IMR-90 (cell line): ENCODE results near the gene MAGI1. TPM values are rescaled to one million over a fixed set of nuclear protein-coding genes. Genes with fewer than 3 reads are reported as not detected.
A peak's percentile ranks its signal among the peaks of the same experiment; 100 is the strongest.

Source experiments
- ATAC-seq: fragments of 200-7000 bp; cut with Tn5 transposase; 2 replicates; pipeline ENCODE4 v1.9.1; 2020; ENCODE audit warnings: low read depth, mild to moderate bottlenecking, moderate library complexity
- BruUV-seq: library from RNA; stranded (reverse); fragments of 400-500 nt; replicated peaks from 2 replicates; lab custom pipeline; 2021; lab: Mats Ljungman, UMichigan
- CTCF ChIA-PET: fragments of 300-600 bp; formaldehyde crosslinking; extraction: SDS; loops from one replicate; lab custom pipeline; 2021; ENCODE audit warnings: antibody characterized with exemption; lab: Yijun Ruan, JAX
- POLR2A ChIA-PET: fragments of 300-600 bp; sonication (Branson Sonifier 250); formaldehyde crosslinking; loops from one replicate; lab custom pipeline; 2022; ENCODE audit warnings: antibody characterized with exemption; ENCODE audit not compliant: unreplicated experiment; lab: Charles Lee
- DNase-seq: peaks from one replicate; pipeline ENCODE4 v3.0.0; 2013
- H2AFZ ChIP-seq: replicated peaks from 2 replicates; pipeline ENCODE3; 2013; ENCODE audit warnings: low read length, mild to moderate bottlenecking; ENCODE audit not compliant: poor library complexity
- H2AK5ac ChIP-seq: 2 replicates; pipeline ENCODE4 v1.6.1; 2013; ENCODE audit warnings: low read depth, low read length, inconsistent platforms
- H2AK9ac ChIP-seq: replicated peaks from 2 replicates; pipeline ENCODE3; 2013; ENCODE audit warnings: mild to moderate bottlenecking, low read depth, low read length, moderate library complexity; ENCODE audit not compliant: poor library complexity
- H2BK120ac ChIP-seq: 2 replicates; pipeline ENCODE4 v1.6.1; 2013; ENCODE audit warnings: low read depth, low read length, inconsistent platforms
- H2BK15ac ChIP-seq: 3 replicates; pipeline ENCODE4 v1.6.1; 2013; ENCODE audit warnings: low read depth, low read length, inconsistent platforms
- H2BK20ac ChIP-seq: 2 replicates; pipeline ENCODE4 v1.6.1; 2013; ENCODE audit warnings: low read depth, mild to moderate bottlenecking, inconsistent platforms, low read length, moderate library complexity
- H2BK5ac ChIP-seq: 2 replicates; pipeline ENCODE4 v1.6.1; 2013; ENCODE audit warnings: mild to moderate bottlenecking, low read depth, low read length, inconsistent platforms; ENCODE audit not compliant: poor library complexity, severe bottlenecking
- H3K14ac ChIP-seq: replicated peaks from 2 replicates; pipeline ENCODE4 v1.6.1; 2013; ENCODE audit warnings: low read depth, low read length, inconsistent platforms
- H3K18ac ChIP-seq: 2 replicates; pipeline ENCODE4 v1.6.1; 2013; ENCODE audit warnings: low read depth, low read length, control low read depth
- H3K23ac ChIP-seq: 2 replicates; pipeline ENCODE4 v1.6.1; 2013; ENCODE audit warnings: low read depth, low read length, inconsistent platforms
- H3K27ac ChIP-seq: 2 replicates; pipeline ENCODE4 v1.5.1; 2013; ENCODE audit warnings: mild to moderate bottlenecking, control low read depth, low read length; ENCODE audit not compliant: insufficient read depth
- H3K27me3 ChIP-seq: 2 replicates; pipeline ENCODE4 v1.6.1; 2013; ENCODE audit warnings: low read length; ENCODE audit not compliant: control insufficient read depth, insufficient read depth
- H3K36me3 ChIP-seq: 2 replicates; pipeline ENCODE4 v1.6.1; 2013; ENCODE audit warnings: low read length, mixed read lengths; ENCODE audit not compliant: control insufficient read depth, insufficient read depth
- H3K4ac ChIP-seq: 2 replicates; pipeline ENCODE4 v1.6.1; 2013; ENCODE audit warnings: low read depth, low read length, inconsistent platforms
- H3K4me1 ChIP-seq: 2 replicates; pipeline ENCODE4 v1.6.1; 2013; ENCODE audit warnings: low read length, mixed read lengths; ENCODE audit not compliant: control insufficient read depth, insufficient read depth
- H3K4me2 ChIP-seq: 2 replicates; pipeline ENCODE4 v1.6.1; 2013; ENCODE audit warnings: low read depth, mild to moderate bottlenecking, control low read depth, low read length, moderate library complexity
- H3K4me3 ChIP-seq: 2 replicates; pipeline ENCODE4 v1.5.1; 2013; ENCODE audit warnings: low read depth, mild to moderate bottlenecking, control low read depth, low read length, moderate library complexity; ENCODE audit not compliant: insufficient read depth
- H3K56ac ChIP-seq: 2 replicates; pipeline ENCODE4 v1.6.1; 2013; ENCODE audit warnings: low read length, inconsistent platforms; ENCODE audit not compliant: insufficient read depth; ENCODE audit errors: extremely low read depth
- H3K79me1 ChIP-seq, 2 experiments: 2 replicates each; pipeline ENCODE4 v1.6.1; 2013; ENCODE audit warnings: low read length in 2 of 2, inconsistent platforms in 1 of 2, low read depth in 1 of 2
- H3K9ac ChIP-seq: 2 replicates; pipeline ENCODE4 v1.6.1; 2013; ENCODE audit warnings: low read depth, low read length, control low read depth
- H3K9me1 ChIP-seq: 2 replicates; pipeline ENCODE4 v1.6.1; 2013; ENCODE audit warnings: low read length, inconsistent platforms; ENCODE audit not compliant: insufficient read depth
- H3K9me3 ChIP-seq: 2 replicates; pipeline ENCODE4 v1.6.1; 2013; ENCODE audit warnings: low read length; ENCODE audit not compliant: control insufficient read depth, insufficient read depth
- H4K20me1 ChIP-seq: 2 replicates; pipeline ENCODE4 v1.6.1; 2013; ENCODE audit warnings: low read length, inconsistent platforms; ENCODE audit not compliant: insufficient read depth
- H4K5ac ChIP-seq: 2 replicates; pipeline ENCODE4 v1.6.1; 2013; ENCODE audit warnings: mild to moderate bottlenecking, low read depth, low read length, control low read depth
- H4K8ac ChIP-seq, 2 experiments: 2 replicates each; pipeline ENCODE4 v1.6.1; 2013; ENCODE audit warnings: low read depth in 2 of 2, low read length in 2 of 2, control low read depth in 1 of 2, inconsistent platforms in 1 of 2
- H4K91ac ChIP-seq: 2 replicates; pipeline ENCODE4 v1.6.1; 2013; ENCODE audit warnings: low read depth, low read length, inconsistent platforms; ENCODE audit not compliant: insufficient read depth
- BHLHE40 ChIP-seq: fragments of 150-350 bp; IDR thresholded peaks from 2 replicates; pipeline ENCODE4 v1.6.1; 2016; ENCODE audit warnings: mild to moderate bottlenecking, low read depth, low read length
- CEBPB ChIP-seq: IDR thresholded peaks from 2 replicates; pipeline ENCODE4 v1.6.1; 2012; ENCODE audit warnings: low read depth, low read length, improper control_type of control experiment
- CTCF ChIP-seq: conservative IDR thresholded peaks from 2 replicates; pipeline ENCODE4 v1.5.1; 2012; ENCODE audit warnings: mild to moderate bottlenecking, low read depth, low read length, improper control_type of control experiment
- FOS ChIP-seq: fragments of 150-350 bp; IDR thresholded peaks from 2 replicates; pipeline ENCODE4 v1.6.1; 2016; ENCODE audit warnings: low read depth, low read length
- SMC3 ChIP-seq: fragments of 150-350 bp; IDR thresholded peaks from 2 replicates; pipeline ENCODE4 v1.6.1; 2016; ENCODE audit warnings: low read depth, mild to moderate bottlenecking, antibody characterized with exemption, low read length, moderate library complexity
- WGBS, 2 experiments: methylation state at CpG; one replicate each; pipeline versions ENCODE4 v1.1.5 to v1.1.7; 2013; ENCODE audit warnings: missing lambda C conversion rate in 2 of 2; ENCODE audit not compliant: insufficient read length in 1 of 2; ENCODE audit errors: extremely low coverage in 2 of 2; 5-methylcytosine and 5-hydroxymethylcytosine counted together
- dilution Hi-C: fragments of 300-500 bp; cut with HindIII; formaldehyde crosslinking; loops from one replicate; pipeline ENCODE4 v1.14.3; 2018; ENCODE audit warnings: low sequenced_read_pairs; ENCODE audit not compliant: unreplicated experiment
- in situ Hi-C: fragments of 300-500 bp; cut with MboI; formaldehyde crosslinking; loops from 3 replicates; pipeline ENCODE4 v1.14.3; 2019; ENCODE audit warnings: low sequenced_read_pairs, inconsistent platforms, mixed read lengths
- intact Hi-C: fragments of 100-400 bp; cut with micrococcal nuclease; formaldehyde crosslinking; loops from 2 replicates; pipeline ENCODE4 v1.10.0; 2022
- polyA plus RNA-seq, 3 experiments: library from polyadenylated mRNA; depleted of rRNA; stranded (reverse); fragments of >200 nt; gene quantifications; 2 replicates each; pipeline ENCODE4 v1.2.3, GENCODE V29; 2012; ENCODE audit warnings: low replicate concordance in 1 of 3
- total RNA-seq: library from RNA; depleted of rRNA; stranded (reverse); fragments of >200 nt; gene quantifications from 2 replicates; pipeline ENCODE4 v1.2.3, GENCODE V29; 2012

The MAGI1 gene
- total and polyA plus RNA-seq, 2 of the 4 experiments (the other 2 are of a cell fraction) = 14.5 to 24.2 TPM

GRCh38 chr3:65963787-65964677, 74.7 kb downstream of the MAGI1 start:
- in situ Hi-C loops (no loop called here), dilution Hi-C loops (no loop called here), intact Hi-C loops (no loop called here)
- peak; percentile 94 for TF ChIP-seq FOS
- no peak for TF ChIP-seq CTCF
- TF ChIP-seq CEBPB = peak; percentile 66
- no peak for TF ChIP-seq SMC3
- no peak; the same call in 1 of the 2 replicates for TF ChIP-seq BHLHE40
- Histone ChIP-seq H4K5ac (no peak overlapping the region), H2BK5ac (peak overlapping the region; percentile 62), H3K36me3 (no peaks in the 10 kb centered on the region), H3K79me1 (peaks cover 22 to 55% of the 10 kb centered on the region in 2 experiments; a peak in 3 of 4 replicates), H2BK120ac (peak overlapping the region; percentile 87), H2BK20ac (peak overlapping the region; percentile 77; the same call in 1 of the 2 replicates), H4K8ac (peak overlapping the region in 1 of 2 experiments; percentile 31; a peak in 1 of 4 replicates), H2AK9ac (no peak overlapping the region), H3K27me3 (no peaks in the 10 kb centered on the region), H3K23ac (peak overlapping the region; percentile 74; the same call in 1 of the 2 replicates), H3K9ac (no peak overlapping the region), H3K18ac (no peak overlapping the region), H3K27ac (no peak overlapping the region), H3K4me2 (peak overlapping the region; percentile 70; the same call in 1 of the 2 replicates), H4K20me1 (peaks cover 8% of the 10 kb centered on the region; the same call in 1 of the 2 replicates), H3K9me3 (no peaks in the 10 kb centered on the region), H3K56ac (no peak overlapping the region), H3K4me1 (peaks cover 13% of the 10 kb centered on the region), H2AFZ (no peak overlapping the region), H3K9me1 (peaks cover 12% of the 10 kb centered on the region), H4K91ac (peak overlapping the region; percentile 60), H3K4ac (peak overlapping the region; percentile 81), H2BK15ac (peak overlapping the region; percentile 70; the same call in 2 of the 3 replicates), H3K4me3 (no peak overlapping the region), H2AK5ac (peak overlapping the region; percentile 73), H3K14ac (peak overlapping the region; percentile 66)
- ChIA-PET POLR2A (no interaction called here), CTCF (interaction anchor here (0.5 kb wide), 1 partner anchor 797 kb away, joined by 3 read pairs; no protein-coding TSS in a partner anchor)
- 100% methylated on average over 2 of the region's 5 CpGs; no CpG with 5 or more reads in 1 of the 2 experiments for WGBS, 2 experiments
- ATAC-seq = peak; percentile 80
- peak; percentile 93 for DNase-seq
- no TSS peak for BruUV-seq
